Measurements from ENCODE around the gene PTGS1.
"Not testable (repeated sequence)": the region's sequence is repeated elsewhere in the genome, so short reads cannot be mapped to it uniquely, and the experiment has no call there.

PTGS1 gene

GRCh38 chr9:122401896-122402295, 31.1 kb downstream of the PTGS1 start:
- DNase-seq: no peak

- no peak for DNase-seq
Observed at GRCh38 chr9:122402403-122402871, 31.6 kb downstream of the PTGS1 start.

DNA sequence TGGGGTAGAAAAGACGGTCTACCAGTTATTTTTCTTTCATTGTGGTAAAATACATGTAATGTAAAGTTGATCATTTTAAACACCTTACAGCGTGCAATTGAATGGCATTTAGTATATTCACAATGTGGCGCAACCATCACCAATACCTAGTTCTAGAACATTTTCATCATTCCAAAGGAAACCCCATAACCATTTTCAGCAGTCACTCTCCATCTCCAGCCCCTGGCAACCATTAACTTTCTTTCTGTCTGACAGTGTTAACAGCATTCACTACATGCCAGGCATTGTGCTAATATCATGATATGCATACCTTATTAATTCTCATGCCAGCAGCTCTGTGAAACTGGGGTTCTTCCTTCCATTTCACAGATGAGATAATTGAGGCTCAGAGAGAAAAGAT, 32.0 kb downstream of the PTGS1 start:
- DNase-seq: no peak

DNA sequence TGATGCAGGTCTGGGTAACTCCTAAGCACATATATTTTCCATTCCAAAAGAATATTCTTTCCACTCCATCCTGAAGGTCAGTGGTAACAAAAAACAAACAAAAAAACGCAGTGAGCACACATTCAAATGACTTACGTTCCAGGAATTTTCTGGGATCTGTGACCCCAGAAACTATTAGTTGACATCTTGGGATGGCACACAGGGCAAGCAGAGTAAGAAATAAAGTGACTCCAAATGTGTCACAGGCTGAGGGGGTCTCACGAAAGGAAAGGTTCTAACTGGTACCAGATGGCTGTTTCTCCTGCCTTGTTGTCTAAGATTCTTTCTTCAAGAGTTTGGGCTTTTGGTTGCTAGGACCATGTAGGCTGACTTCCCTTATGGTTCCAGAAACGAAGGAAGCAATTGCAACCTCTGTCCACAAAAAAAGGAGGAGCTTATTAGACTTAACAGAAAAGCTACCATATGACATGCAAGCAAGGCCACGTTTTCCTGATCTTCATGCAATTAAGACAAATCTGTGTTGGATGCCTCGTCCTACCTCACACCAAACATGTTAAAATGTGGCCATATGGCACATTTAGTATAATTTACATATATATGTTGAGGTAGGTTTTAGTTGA, 32.7 kb downstream of the PTGS1 start:
- DNase-seq: no peak

GRCh38 chr9:122405304-122406069, 34.7 kb downstream of the PTGS1 start:
- DNase-seq: not testable (repeated sequence)

GRCh38 chr9:122406070-122406890, 35.5 kb downstream of the PTGS1 start:
- DNase-seq: no peak

DNA sequence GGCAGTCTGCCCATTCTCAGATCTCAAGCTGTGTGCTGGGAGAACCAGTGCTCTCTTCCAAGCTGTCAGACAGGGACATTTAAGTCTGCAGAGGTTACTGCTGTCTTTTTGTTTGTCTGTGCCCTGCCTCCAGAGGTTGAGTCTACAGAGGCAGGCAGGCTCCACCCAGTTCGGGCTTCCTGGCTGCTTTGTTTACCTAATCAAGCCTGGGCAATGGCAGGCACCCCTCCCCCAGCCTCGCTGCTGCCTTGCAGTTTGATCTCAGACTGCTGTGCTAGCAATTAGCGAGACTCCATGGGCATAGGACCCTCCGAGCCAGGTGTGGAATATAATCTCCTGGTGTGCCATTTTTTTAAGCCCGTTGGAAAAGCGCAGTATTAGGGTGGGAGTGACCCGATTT, 43.3 kb downstream of the PTGS1 start:
- not testable (repeated sequence) for DNase-seq

DNA sequence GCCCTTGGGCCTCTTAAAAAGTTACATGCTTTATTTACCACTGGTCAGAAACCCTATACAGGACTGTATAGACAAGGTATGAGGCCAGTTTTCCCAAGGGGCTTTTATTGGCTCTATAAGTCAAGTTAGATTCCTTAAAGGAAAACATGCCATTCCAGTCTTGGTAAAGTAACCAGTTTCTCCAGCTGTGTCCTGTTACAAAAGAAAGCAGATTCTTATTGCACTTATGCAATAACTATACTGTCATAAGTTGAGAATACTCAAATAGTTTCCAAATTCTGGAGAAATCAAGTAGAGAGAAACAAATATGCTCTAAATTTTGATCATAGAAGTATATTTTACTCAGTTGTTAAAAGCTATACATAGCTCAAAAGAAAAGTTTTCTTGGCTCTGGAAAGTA, 47.2 kb downstream of the PTGS1 start:
- DNase-seq: no peak

- no peak for DNase-seq
Observed at GRCh38 chr9:122420315-122420714, 49.5 kb downstream of the PTGS1 start.

DNA sequence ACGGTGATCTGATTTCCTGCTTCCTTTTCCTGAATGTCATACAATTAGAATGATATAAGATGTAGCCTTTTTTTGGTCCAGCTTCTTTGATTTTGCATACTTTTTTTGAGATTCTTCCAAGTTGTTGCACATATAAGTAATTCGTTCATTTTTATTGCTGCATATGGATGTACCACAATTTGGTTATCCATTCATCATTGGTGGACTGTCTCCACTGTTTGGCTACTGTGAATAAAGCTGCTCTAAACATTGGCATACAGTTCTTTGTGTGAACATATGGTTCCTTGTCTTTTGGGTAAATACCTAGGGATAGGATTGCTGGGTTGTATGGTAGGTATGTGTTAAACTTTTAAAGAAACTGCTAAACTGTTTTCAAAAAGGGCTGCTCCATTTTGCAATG, 54.3 kb downstream of the PTGS1 start:
- DNase-seq: no peak

DNA sequence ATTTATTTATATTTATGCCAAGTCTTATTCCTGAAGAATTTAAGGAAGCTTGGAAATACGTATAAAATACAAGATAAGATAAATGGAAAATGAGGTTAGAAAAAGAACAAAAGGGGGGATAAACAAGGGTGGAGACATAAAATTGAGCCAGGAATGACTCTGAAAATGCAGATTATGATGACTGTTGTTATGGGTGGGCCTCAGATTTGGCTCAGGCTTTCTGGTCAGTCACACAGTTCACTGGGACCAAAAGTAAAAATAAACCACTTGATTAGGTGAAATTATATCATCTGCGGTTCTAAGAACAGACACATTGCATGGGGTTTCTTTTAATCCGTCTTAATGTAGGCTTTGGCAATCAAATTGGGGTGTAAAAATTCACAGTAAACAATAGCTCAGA, 55.9 kb downstream of the PTGS1 start:
- DNase-seq: no peak

DNA sequence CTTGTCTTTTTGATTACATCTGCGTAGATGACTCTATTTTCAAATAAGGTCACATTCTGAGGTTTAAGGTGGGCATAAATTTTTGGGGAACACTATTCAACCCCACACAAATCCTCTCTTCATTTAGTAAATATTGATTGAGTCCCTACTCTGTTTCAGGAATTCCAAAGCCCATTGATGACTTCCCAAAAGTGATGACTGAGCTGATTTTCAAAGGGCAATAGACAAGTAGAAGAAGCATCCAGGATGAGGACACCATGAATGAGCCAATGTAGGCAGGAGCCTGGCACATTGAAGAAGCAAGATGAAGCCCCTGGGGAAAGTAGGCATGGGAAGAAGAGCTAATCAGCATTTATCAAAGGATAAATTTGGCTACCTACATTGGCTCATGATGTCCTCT, 71.7 kb downstream of the PTGS1 start:
- no peak for DNase-seq

DNA sequence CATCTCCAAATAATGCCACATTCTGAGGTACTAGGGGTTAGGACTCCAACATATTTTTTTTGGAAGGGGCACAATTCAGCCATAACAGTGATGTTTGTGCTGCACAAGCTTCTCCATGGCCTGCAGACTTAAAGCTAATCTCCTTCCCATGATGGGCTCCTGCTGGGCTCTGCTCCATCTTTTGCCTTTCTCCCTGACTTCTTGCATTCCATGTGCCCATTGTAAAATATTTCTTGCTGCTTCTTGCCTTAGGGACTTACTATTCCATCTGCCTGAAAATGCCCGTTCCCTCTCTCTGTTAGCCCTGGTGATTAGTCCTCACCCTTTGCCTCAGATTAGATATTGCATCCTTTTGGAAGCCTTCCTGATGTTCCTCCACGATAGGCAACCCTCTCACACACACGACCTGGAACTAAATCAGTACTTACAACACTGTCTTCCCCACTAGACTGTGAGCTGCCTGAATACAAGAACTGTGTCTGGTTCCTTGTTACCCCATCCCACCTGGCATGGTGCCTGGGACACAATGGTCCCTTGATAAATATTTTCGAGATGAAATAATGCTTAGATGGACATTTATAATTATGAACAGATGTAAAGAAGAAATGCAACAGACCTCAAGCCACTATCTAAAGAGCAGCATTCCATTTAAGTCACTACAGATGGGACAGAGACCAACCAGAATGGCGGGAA, 73.4 kb downstream of the PTGS1 start:
- DNase-seq: no peak
